ENCODE data around the gene NKPD1. TPM values are rescaled to one million over a fixed set of nuclear protein-coding genes. Genes with fewer than 3 reads are reported as not detected.

The NKPD1 gene
- polyA plus RNA-seq, 1 donor (not counting 4 experiments of a cell fraction or from before 2014, with no cell fraction given), result 0.37 TPM

GRCh38 chr19:45140533-45140932 lies 20.2 kb downstream of the NKPD1 start:
- Histone ChIP-seq H4K20me1 (ENCODE audit: control insufficient read depth, extremely low read depth, insufficient read depth, low read length) (no peaks in the 10 kb centered on the region), H3K9me3 (ENCODE audit: control insufficient read depth, low read depth, low read length) (no peaks in the 10 kb centered on the region), H3K79me2 (ENCODE audit: control insufficient read depth, insufficient read depth, low read length) (peaks cover 13% of the 10 kb centered on the region), H3K27me3 (ENCODE audit: control insufficient read depth, extremely low read depth, insufficient read depth, low read length) (no peaks in the 10 kb centered on the region), H3K4me1 (ENCODE audit: control insufficient read depth, extremely low read depth, insufficient read depth, low read length) (no peaks in the 10 kb centered on the region), H2AFZ (ENCODE audit: control insufficient read depth, low read length) (no peak overlapping the region), H3K9ac (ENCODE audit: control insufficient read depth, extremely low read depth, insufficient read depth, low read length) (no peak overlapping the region), H3K4me3 (ENCODE audit: control insufficient read depth in 2 of 3, extremely low read depth in 1 of 3, insufficient read depth in 2 of 3, low read depth in 1 of 3, low read length in 3 of 3) (no peak overlapping the region), H3K36me3 (ENCODE audit: control insufficient read depth in 2 of 2, extremely low read depth in 1 of 2, insufficient read depth in 2 of 2, low read length in 2 of 2) (peaks cover 9 to 14% of the 10 kb centered on the region in 2 experiments), H3K27ac (ENCODE audit: control insufficient read depth, insufficient read depth, low read length) (no peak overlapping the region), H3K4me2 (ENCODE audit: control insufficient read depth, extremely low read depth, insufficient read depth, low read depth, low read length) (no peak overlapping the region), H3K9me1 (ENCODE audit: control insufficient read depth, extremely low read depth, insufficient read depth, low read length) (peaks cover 3% of the 10 kb centered on the region)
- DNase-seq (ENCODE audit: low read depth, low spot score) (no peak), FAIRE-seq (no peak)
- dilution Hi-C loops (cut with MboI; ENCODE audit: extremely low pct_ligation_motif_present, low sequenced_read_pairs), result no loop called here
- TF ChIP-seq EZH2 (IDR thresholded peaks at IDR 0.05; ENCODE audit: low read length) (no peak), CTCF (optimal IDR thresholded peaks at IDR 0.05 in 1 of 3, IDR thresholded peaks at IDR 0.05 in 1 of 3, conservative IDR thresholded peaks at IDR 0.05 in 1 of 3; ENCODE audit: extremely low read depth in 1 of 3, insufficient read depth in 2 of 3, low read length in 3 of 3) (no peak)

GRCh38 chr19:45140144-45140503 lies 20.7 kb downstream of the NKPD1 start:
- H3K9ac ChIP-seq (ENCODE audit: control insufficient read depth, extremely low read depth, insufficient read depth, low read length), result no peak overlapping the region
- H4K20me1 ChIP-seq (ENCODE audit: control insufficient read depth, extremely low read depth, insufficient read depth, low read length), result no peaks in the 10 kb centered on the region
- H3K36me3 ChIP-seq (ENCODE audit: control insufficient read depth in 2 of 2, extremely low read depth in 1 of 2, insufficient read depth in 2 of 2, low read length in 2 of 2), result peaks cover 11 to 14% of the 10 kb centered on the region in 2 experiments
- H3K4me2 ChIP-seq (ENCODE audit: control insufficient read depth, extremely low read depth, insufficient read depth, low read depth, low read length), result no peak overlapping the region
- no peak overlapping the region for H3K27ac ChIP-seq (ENCODE audit: control insufficient read depth, insufficient read depth, low read length)
- dilution Hi-C loops (cut with MboI; ENCODE audit: extremely low pct_ligation_motif_present, low sequenced_read_pairs), result no loop called here
- H2AFZ ChIP-seq (ENCODE audit: control insufficient read depth, low read length), result no peak overlapping the region
- no peak for FAIRE-seq
- H3K4me3 ChIP-seq (ENCODE audit: control insufficient read depth in 2 of 3, extremely low read depth in 1 of 3, insufficient read depth in 2 of 3, low read depth in 1 of 3, low read length in 3 of 3), result no peak overlapping the region
- TF ChIP-seq CTCF (optimal IDR thresholded peaks at IDR 0.05 in 1 of 3, IDR thresholded peaks at IDR 0.05 in 1 of 3, conservative IDR thresholded peaks at IDR 0.05 in 1 of 3; ENCODE audit: extremely low read depth in 1 of 3, insufficient read depth in 2 of 3, low read length in 3 of 3) (no peak), EZH2 (IDR thresholded peaks at IDR 0.05; ENCODE audit: low read length) (no peak)
- H3K4me1 ChIP-seq (ENCODE audit: control insufficient read depth, extremely low read depth, insufficient read depth, low read length), result no peaks in the 10 kb centered on the region
- H3K27me3 ChIP-seq (ENCODE audit: control insufficient read depth, extremely low read depth, insufficient read depth, low read length), result no peaks in the 10 kb centered on the region
- no peak for DNase-seq (ENCODE audit: low read depth, low spot score)
- H3K79me2 ChIP-seq (ENCODE audit: control insufficient read depth, insufficient read depth, low read length), result peaks cover 16% of the 10 kb centered on the region
- peaks cover 3% of the 10 kb centered on the region for H3K9me1 ChIP-seq (ENCODE audit: control insufficient read depth, extremely low read depth, insufficient read depth, low read length)
- no peaks in the 10 kb centered on the region for H3K9me3 ChIP-seq (ENCODE audit: control insufficient read depth, low read depth, low read length)

All from keratinocyte (primary cell).